ENCODE results near the gene ATP10D.

DNA sequence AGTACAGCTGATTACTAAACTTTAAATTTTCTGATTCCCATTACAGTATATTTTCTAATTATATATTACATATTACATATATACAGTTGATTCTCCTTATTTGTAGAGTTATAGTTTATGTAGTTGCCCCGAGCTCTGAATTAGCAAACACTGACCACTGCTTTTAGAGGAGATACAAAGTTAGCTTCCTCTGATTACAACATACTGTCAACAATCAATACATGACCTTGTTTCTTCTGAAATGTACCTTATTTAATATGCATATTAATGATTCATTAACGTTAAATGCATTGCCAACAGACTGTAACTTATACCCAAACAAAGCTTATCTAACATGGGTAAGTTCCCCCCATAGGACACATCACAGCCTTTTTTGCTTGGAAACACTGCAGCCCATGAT lies 81.5 kb downstream of the ATP10D start:
- TF ChIP-seq CTCF (IDR thresholded peaks at IDR 0.05) (no peak), EP300 (IDR thresholded peaks at IDR 0.05) (no peak), POLR2A (IDR thresholded peaks at IDR 0.05) (no peak)
